Stimulated activated CD8-positive, alpha-beta memory T cell treated with anti-CD3 and anti-CD28 coated beads, Interleukin-2, amount 100 ng/mL, for 1 hour (primary cell): Measurements from ENCODE around the gene ADPRH.

Experiments used
- DNase-seq, 2 donors: peaks; one replicate each; pipeline ENCODE4 v3.0.0-alpha.2; 2020; ENCODE audit warnings: low read depth in 2 of 2

The ADPRH gene

DNA sequence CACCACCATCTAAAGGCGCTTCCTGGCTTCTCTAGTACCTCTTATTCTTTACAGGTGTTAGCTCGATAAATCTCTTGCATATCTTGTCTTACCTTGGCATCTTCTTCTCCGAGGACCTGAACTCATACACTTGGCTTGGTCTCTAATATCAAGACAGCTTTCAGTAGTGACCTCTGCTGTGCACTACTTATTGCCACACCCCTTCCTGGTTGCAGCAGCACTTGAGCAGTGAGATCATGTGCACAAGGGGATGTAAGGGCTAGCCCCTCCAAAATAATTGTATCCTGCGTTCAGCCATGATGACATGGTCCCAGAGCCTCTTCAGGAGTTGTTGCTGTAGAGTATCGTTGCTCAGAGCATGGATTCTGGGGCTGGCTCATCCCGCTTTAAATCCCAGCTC lies 17.1 kb downstream of the ADPRH start:
- no peak for DNase-seq

DNA sequence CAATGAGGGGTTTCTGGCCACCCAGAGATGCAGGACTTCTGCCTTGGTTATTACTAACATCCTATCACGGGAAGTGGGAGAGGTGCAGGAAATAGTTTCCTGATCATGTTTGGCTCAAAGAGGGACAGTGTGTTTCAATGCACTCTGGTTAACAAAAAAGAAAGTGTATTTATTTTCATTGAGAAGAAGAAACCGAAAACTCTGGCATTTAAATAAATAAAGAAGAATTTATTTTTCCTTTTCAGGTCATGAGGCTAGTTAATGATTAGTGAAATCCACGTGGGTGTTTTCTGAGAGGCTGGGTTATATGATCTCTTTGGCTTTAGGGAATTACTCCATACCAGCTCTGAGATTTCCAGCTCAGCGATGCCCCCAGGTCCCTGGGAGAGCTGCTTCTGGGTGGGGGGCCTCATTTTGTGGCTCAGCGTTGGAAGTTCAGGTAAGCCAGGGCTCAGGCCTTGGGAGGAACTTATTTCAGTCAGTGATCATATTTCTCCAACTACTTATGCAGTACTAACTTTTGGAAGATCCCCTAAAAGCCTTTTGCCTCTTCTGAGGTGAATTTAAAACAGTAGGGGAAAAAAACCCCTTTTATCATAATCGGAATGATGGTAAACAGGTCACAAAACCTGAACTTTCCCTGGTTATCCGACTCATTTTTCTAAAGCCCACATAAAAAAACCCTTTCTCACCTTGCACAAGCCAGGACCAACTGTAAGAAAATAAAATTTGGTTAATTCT lies 18.4 kb downstream of the ADPRH start, which contains the start of gene PLA1A:
Gene PLA1A (plus strand): TSS at position 338 of the 741 bp plus-strand sequence. CDS start 29 bp downstream, at position 367.
- no peak for DNase-seq

DNA sequence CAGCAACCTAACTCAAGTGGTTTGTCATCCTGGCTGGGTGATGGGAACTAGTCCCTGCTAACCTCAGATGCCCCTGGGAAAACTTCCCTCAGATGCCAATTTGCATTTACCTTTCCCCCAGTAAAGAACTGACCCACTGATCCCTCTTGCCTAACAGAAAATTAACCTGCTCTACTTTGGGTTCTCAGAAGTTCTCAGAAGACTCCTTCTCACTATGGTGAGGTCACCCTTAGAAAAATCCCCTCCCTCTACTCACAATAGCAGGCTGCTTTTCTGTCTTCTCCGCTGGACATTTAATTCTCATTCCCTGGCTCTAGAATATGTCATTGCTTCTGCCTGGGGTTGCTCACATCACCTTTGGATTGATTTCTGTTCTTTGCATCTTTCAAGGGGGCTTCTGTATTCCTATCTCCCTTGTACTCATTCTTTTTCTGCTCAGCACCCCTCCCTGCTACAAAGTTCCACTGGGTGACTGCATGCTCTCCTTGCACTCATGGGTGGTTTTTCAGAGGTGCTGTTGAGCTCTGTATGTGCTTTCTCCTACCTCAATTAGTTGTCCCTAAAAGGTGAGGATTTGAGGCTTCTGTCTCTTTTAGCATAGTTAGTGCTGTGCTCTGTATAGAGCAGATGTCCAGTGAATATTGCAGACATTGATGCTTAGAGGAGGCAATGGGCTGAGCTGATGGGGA lies 19.3 kb downstream of the ADPRH start:
- no peak for DNase-seq

- DNase-seq: no peak
Observed at GRCh38 chr3:119599558-119600174, 20.4 kb downstream of the ADPRH start.

DNA sequence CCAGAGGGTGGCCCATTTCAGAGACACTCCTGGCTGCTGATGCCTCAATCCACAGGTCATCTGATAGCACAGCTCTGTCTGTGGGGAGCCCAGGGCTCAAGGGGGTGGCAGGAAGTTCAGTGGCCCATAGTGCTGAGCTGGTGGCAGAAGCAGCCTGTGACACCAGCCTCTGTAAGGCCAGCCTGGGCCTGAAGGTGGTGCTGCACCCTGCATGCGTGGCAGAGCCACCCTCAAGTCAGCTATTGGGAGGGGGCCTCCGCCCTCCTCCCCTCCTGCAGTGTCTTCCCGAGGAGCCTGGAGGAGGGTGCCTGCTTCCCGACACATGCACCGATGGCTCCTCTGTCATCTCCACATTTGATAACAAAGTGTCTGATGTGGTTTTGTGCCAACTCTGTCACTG lies 21.4 kb downstream of the ADPRH start:
- DNase-seq: no peak

DNA sequence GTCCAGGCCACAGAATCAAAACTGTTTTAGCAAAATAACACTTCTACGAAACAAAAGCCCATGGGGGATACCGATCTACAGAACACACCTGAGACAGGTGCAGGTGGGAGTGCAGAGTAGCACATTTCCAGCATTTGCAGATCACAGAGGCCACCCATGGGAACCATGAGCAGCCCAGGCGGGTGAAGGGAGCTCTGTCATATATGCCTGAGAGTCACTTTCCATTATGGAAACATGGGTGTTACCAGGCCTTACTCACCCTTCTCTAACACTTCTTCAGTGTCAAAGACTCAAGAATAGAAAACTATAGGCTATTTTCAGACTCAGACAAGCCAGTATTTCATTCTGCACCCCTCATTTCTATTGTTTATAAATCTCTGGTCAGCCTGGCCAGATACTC lies 21.9 kb downstream of the ADPRH start:
- no peak for DNase-seq

DNA sequence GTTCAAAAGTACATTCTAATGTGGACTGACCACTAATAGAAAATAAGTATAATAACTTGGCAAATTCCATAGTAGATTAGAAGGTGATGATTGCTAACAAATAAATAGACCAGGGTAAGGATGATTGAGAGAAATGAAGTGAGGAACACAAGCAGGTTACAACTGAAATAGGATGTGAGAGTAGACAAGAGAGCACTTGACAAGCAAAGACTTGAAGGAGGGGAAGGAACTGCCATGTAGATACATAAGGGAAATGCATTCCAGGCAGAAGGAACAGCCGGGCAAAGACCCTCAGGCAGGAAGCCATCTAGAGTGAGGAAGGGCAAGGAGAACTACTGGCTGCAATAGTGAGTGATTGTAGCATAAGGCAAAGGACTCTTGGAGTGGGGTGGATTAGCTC lies 23.4 kb downstream of the ADPRH start:
- no peak for DNase-seq

DNA sequence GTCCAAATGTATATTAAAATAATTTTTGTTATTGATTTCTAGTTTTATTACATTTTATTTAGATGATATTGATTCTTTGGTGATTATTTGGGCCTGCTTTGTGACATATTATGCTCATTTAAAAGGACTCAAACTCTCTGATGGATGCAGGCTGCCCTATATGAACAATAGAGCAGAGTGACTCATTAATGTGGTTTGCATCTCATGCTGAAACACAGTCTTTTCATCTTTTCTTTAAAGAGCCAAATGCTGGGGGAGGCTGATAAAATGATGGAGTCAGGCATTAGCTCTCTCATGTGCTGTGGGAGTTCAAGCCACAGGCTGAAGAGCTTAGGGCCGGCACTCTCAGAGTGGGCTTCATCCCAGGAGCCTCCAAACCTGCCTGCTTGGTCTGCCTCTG lies 25.6 kb downstream of the ADPRH start:
- no peak for DNase-seq

GRCh38 chr3:119608405-119609000 lies 29.2 kb downstream of the ADPRH start:
- no peak for DNase-seq

GRCh38 chr3:119609301-119609700 lies 30.0 kb downstream of the ADPRH start:
- DNase-seq: no peak

- DNase-seq: no peak
Observed at GRCh38 chr3:119611664-119612063, 32.4 kb downstream of the ADPRH start.

DNA sequence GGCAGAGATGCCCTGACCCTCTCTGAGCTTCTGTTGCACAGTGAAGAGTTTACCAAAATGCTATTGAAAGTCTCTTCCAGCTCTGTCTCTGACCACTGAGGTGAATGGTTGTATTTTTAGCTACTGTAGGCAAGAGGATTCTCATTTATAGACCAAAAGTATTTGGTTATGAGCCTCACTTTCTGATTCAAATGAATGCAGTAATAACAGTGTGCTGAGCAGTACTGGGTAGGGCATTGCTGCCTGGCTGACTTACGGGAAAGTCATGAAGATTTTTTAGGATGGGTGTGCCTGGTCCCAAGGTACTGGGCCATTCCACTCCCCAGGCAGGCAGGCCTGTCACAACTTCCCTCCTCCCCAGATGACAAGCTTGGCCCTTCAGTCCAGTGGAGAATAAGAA lies 33.9 kb downstream of the ADPRH start:
- no peak for DNase-seq

- DNase-seq: no peak
Observed at GRCh38 chr3:119613872-119614271, 34.6 kb downstream of the ADPRH start.

DNA sequence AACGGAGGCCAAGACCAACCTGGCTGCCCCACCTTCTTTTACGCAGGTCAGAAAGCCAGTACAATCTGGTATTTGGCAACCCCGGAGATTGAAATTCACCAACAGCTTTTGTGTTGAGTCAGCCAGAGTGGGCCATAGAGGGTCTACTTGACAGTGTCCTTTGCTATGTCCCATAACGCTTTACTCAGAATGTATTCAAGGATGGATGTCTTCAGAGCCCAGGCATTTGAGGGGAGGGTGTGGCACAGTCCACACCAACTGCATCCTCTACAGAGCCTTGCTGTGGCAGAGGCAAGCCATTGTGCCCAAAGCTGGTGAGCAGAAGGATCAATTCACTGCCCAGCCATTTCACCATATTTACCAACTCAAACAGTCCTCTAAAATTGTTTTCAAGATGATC lies 36.8 kb downstream of the ADPRH start:
- no peak for DNase-seq

GRCh38 chr3:119619094-119619493 lies 39.8 kb downstream of the ADPRH start:
- no peak for DNase-seq

- no peak for DNase-seq
Observed at GRCh38 chr3:119620899-119621298, 41.6 kb downstream of the ADPRH start.

- DNase-seq: no peak
Observed at GRCh38 chr3:119624002-119624720, 44.9 kb downstream of the ADPRH start.

GRCh38 chr3:119625451-119626153 lies 46.3 kb downstream of the ADPRH start:
- DNase-seq: no peak

- DNase-seq: no peak
Observed at GRCh38 chr3:119626196-119626595, 46.9 kb downstream of the ADPRH start.

DNA sequence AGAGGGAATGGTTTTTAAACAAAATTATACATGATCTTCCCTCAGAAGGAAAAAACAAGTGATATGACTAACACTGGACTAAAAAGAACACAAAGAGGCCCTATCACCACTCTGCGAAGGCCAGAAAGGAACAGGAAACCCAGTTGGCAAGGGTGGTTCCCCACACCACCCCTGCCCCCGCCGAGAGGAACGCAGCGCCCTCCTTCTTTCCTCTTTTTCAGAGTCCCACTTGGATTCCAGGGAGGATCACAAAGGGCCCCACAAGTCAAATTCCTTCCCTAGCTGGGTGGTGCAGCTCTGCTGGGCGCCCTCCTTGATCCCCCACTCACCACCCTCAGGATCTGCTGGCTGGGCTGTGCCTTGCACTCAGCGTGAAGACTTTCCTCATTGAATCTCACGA lies 48.2 kb downstream of the ADPRH start:
- DNase-seq: no peak

DNA sequence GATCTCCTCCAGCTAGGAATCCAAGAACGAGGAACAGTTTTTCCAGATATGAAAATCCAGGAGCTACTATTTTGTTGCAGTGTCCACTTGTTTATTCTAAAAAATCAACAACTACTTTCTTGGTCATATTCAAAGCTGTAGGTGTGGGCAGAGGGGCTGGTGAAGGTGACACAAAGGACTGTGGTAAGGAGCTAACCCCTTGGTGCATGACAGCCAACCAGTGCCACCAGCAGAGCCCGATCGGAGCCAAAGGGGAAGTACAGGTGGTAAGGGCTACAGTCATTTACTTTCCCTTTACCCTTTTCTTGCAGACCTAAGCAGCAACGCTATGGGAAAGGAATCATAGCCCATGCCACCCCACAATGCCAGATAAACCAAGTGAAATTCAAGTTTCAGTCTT lies 49.1 kb downstream of the ADPRH start:
- DNase-seq: no peak
